ENCODE results near the gene GALNT7. TPM values are rescaled to one million over a fixed set of nuclear protein-coding genes. Genes with fewer than 3 reads are reported as not detected.
"Not testable (repeated sequence)": the region's sequence is repeated elsewhere in the genome, so short reads cannot be mapped to it uniquely, and the experiment has no call there.

Gene GALNT7, protein sequence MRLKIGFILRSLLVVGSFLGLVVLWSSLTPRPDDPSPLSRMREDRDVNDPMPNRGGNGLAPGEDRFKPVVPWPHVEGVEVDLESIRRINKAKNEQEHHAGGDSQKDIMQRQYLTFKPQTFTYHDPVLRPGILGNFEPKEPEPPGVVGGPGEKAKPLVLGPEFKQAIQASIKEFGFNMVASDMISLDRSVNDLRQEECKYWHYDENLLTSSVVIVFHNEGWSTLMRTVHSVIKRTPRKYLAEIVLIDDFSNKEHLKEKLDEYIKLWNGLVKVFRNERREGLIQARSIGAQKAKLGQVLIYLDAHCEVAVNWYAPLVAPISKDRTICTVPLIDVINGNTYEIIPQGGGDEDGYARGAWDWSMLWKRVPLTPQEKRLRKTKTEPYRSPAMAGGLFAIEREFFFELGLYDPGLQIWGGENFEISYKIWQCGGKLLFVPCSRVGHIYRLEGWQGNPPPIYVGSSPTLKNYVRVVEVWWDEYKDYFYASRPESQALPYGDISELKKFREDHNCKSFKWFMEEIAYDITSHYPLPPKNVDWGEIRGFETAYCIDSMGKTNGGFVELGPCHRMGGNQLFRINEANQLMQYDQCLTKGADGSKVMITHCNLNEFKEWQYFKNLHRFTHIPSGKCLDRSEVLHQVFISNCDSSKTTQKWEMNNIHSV
- 10 to 100 TPM; 18.3 to 19.5 TPM for total RNA-seq

DNA sequence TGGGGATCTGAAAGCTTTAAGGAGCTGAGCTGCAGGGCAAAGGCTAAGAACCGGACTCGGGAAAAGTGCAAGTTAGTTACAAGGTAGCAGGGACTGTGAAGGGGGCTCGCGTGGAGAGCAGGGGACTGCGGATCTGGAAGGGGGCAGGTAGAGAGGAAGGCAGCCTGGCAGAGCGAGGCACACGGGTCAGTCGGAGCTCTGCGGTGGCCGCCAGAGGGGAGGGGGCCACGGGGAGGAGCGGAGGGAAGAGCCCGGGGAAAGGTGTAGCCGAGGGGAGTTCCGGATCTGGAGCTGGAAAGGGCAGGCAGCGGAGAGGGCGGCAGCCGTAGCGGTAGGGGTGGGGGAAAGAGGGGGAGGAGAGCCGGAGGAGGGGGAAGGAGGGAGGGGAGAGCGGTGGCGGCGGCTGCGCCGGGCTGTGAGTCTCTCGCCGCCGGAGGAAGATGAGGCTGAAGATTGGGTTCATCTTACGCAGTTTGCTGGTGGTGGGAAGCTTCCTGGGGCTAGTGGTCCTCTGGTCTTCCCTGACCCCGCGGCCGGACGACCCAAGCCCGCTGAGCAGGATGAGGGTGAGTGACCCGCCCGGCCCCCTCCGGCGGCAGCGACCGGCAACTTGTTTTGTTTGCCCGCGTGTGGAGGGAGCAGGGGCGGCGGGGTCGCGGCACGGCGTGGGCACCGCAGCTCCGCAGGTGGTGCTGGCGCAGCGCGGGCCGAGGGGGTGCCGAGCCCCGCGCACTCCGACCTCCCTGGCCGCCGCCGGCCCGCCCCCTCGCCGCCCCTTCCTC, at the start of gene GALNT7:
Gene GALNT7 (plus strand): TSS at position 416 of the 782 bp plus-strand sequence. CDS start 25 bp downstream, at position 441.
- ChIA-PET POLR2A (interaction anchor here (0.6 to 1.3 kb wide), 4 partner anchors 15 to 201 kb away, joined by 3 to 9 read pairs (median 4); partner anchors contain the start of genes HMGB2 and SAP30), CTCF (no interaction called here)

DNA sequence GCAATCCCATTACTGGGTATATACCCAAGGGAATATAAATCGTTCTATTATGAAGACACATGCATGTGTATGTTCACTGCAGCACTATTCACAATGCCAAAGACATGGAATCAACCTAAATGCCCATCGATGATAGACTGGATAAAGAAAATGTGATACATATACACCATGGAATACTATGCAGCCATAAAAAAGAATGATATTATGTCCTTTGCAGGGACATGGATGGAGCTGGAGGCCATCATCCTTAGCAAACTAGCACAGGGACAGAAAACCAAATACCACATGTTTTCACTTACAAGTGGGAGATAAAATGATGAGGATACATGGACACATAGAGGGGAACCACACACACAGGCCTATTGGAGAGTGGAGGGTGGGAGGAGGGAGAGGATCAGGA, 49.8 kb upstream of the GALNT7 start:
- CTCF ChIA-PET, POLR2A ChIA-PET: not testable (repeated sequence)

DNA sequence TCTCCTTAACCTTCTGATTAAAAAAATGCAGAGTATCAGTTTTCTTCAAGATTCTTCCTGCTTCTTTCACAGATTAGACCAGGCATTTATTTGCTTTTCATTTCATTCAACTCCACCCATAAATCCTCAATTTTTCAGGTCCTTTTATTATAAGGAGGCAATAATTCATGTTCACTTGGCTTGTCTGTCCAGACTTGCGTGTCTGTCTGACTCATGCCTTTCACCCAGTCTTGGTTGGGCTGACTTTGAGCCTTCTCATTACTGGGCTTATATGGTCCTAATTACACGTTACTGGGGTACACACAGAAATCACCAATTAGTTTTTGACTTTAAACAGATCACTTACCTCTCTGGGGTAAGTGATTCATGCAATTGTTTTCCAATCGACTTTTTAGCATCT, 48.8 kb upstream of the GALNT7 start:
- ChIA-PET CTCF (no interaction called here), POLR2A (no interaction called here)

DNA sequence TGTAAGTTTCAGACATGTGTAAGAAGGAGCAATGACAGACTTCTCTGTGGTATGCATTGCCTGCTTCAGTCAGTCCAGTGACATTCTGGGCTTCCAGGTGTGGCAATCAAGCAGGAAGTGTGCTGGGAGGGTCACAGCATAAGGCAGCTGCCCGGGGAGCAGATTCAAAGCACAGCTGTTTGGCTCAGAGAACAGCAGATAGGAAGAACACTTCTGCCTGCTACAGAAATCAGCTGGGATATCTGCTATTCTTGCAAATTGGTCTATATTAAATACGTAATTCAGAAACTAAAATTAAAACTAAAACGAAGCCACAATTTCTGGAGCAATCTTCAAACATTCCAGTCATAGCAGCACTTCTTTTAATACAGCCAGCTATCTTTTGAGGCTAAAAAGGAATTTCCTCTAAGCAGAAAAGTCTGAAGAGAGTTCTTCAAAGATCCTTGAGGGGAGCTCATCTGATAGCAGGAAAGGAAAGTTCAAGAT, 47.5 kb upstream of the GALNT7 start:
- POLR2A ChIA-PET, result no interaction called here
- CTCF ChIA-PET, result no interaction called here

DNA sequence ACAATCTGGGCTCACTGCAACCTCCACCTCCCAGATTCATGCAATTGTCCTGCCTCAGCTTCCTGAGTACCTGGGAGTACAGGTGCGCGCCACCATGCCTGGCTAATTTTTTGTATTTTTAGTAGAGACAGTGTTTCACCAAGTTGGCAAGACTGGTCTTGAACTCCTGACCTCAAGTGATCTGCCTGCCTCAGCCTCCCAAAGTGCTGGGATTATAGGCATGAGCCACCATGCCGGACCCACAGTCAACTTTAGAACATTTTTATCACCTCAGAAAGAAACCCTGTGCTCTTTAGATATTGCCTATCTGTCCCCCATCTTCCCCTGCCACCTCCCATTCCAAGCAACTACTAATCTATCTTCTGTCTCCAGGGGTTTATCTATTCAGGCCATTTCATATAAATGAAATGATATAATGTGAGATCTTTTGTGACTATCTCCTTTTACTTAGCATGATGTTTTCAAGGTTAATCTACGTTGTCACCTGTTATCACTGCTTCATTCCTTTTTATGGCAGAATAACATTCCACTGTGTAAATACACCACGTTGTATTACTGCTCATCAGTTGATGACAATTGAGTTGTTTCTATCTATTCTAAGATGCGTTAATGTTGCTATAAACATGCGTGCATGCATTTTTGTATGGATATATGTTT, 44.3 kb upstream of the GALNT7 start:
- CTCF ChIA-PET, result no interaction called here
- POLR2A ChIA-PET, result no interaction called here

DNA sequence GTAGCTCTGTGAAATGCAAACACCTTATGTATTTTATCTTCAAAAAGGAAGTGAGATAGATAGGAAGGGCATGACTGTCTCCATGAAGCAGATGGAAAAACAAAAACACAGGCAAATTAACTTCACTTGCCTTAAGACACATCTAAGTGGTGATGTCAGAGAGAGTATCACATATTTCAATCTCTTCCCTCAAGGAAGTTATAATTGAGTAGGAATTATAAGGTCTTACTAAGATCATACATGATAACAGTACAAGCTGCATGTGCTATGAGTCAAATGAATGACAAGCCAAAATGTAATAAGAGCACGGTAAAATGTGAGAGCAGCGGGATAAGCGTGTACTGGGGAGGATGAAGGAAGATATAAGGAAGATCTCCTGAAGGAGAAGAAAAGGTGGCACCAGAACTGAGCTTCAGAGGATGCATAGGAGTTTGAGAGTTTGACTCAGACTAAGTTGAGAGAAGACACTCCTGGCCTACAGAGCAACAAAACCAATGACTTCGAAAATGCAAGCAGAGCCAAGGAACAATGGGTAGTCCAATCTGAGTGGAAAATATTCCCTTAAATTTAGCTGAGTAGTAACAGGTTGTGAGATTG, 43.3 kb upstream of the GALNT7 start:
- POLR2A ChIA-PET, result no interaction called here
- CTCF ChIA-PET, result no interaction called here

DNA sequence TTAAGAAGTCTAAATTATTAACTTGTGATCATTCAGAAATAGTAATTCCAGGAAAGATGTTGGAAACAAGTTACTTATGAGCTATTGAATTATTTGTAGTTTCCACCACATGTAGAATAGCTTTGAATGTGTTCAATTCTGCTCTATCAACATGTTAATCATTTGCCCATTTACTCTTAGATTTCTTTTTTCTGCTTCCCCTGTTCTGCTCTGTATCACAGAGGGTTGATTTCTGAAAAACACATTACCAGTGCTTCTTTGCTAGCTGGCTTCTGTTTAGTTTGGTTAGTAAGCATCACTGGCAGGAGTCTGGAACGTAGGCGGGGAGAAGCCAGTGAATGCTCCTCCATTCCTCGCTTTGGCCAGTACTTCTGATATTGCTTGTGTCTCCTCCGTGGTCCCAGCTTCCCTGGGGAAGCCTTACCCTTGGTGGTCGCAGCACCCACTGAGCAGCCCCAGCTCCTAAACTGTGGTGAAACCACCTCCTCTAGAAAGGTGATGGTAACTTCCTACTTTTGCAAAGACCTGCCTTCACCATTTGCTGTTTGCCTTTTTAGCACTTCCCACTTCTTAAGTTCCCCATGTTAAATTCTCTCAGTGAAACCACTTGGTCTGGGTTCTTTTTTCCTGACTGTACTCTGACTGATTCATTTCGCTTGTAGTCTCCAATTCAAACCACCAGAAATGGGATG, 40.3 kb upstream of the GALNT7 start:
- CTCF ChIA-PET, result no interaction called here
- POLR2A ChIA-PET, result no interaction called here

DNA sequence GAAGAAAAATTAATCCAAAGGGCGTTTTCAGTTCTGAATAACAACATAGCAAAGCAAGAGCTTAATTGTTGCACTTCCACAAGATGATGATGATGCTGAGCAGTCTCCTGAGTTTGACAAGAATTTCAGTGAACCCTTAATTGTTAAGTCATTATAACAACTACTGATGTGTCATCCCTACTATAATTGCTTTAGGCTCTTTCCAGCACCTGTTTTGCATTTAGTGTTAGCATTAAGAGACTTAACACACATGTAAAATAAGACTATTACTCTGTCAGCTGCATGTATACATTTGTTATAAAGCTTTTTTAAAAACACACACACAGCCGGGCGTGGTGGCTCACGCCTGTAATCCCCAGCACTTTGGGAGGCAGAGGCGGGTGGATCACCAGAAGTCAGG, 37.9 kb upstream of the GALNT7 start:
- ChIA-PET POLR2A (no interaction called here), CTCF (no interaction called here)

DNA sequence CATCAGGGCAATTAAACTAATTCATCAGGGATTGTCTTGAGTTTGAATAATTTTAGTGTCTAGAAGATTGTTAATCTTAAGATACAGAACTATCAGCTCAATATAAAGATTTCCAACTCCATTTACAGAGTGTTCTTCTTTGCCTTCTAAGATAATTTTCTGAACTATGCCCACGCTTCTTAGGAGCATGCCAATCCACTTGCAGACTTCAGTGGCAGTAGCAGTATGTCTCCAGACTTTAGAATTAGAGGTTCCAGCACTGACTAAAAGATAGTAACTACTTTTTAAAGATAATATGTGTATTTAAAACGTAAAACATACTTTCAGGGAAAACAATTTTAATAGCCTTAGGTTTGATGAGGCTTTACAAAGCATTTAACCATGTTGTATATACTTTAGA, 34.2 kb upstream of the GALNT7 start:
- CTCF ChIA-PET, result no interaction called here

DNA sequence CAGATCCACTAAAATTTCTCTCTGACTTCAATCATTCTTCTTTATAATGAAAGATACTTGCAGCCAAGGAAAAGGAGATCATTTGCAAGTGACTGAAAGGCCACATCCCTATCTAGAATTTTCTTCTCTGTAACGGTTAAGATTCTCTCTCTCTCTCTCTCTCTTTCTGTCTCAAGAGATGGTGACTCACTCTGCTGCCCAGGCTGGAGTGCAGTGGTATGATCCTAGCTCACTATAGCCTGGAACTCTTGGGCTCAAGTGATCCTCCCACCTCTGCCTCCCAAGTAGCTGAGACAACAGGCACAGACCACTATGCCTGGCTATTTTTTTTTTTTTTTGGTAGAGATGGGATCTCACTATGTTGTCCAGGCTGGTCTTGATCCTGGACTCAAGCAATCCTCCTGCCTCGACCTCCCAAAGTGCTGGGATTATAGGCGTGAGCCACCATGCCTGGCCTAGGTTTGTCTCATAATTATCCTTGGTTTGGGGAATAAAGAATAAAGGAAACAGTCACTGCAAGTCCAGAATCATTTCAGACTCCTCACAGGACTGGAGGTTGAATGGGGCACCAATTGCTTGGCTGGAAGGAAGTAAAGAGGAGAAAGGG, 33.3 kb upstream of the GALNT7 start:
- CTCF ChIA-PET, result no interaction called here
- POLR2A ChIA-PET, result no interaction called here

More for the DNA sequence above, 34.2 kb upstream of the GALNT7 start:
- POLR2A ChIA-PET, result no interaction called here

DNA sequence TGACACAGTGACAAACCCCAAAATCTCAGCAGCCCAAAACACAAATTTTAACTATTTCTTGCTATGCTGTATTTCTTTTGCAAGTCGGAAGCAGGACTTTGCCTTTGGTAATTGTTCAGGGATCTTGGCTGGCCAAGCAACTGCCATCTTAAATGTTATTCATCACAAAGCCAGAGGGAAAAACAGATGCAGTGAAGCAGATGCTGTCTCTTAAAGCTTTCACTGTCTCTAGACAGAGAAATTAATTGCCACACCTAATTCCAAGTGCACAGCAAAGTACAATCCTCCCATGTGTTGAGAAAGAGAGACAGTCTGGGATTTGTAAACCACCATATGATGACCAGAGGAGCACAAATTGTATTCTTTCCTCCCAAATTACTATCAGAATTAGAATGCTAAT, 30.0 kb upstream of the GALNT7 start:
- CTCF ChIA-PET, result no interaction called here
- POLR2A ChIA-PET, result no interaction called here

DNA sequence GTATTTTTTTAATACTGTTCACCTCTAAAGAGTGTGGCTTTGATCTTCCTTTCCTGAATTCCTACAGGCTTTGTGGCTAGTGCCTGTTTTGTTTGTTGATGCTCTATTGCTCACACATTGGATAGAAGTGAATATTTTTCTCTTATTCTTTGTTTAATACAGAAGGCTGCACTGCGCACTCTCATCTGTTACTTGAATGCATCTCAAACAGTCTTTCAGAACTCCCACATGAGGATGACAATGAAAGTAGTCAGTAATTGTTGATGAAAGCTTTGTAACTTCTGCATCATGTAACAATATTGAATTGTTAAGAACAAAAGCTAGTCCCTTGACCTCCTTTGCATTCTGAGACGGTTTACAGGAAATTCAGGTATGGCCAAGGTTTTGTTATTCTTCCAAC, 29.1 kb upstream of the GALNT7 start:
- CTCF ChIA-PET, result no interaction called here
- POLR2A ChIA-PET, result no interaction called here

DNA sequence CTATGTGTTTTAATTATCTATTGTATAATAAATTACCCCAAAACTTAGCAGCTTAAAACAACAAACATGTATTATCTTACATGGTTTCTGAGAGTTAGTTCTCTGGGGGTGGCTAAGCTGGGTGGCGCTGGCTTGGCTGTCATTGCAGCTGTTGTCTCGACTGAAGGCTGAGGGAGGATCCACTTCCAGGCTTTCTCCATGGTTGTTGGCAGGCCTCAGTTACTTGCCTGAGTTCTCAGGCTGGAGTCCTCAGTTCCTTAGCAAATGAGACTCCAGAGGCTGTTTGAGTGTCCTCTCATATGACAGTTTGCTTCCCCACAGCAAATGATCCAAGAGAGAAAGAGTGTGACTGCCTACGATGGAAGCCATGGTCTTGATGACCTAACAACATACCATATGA, 23.5 kb upstream of the GALNT7 start:
- CTCF ChIA-PET, result no interaction called here
- POLR2A ChIA-PET, result no interaction called here

DNA sequence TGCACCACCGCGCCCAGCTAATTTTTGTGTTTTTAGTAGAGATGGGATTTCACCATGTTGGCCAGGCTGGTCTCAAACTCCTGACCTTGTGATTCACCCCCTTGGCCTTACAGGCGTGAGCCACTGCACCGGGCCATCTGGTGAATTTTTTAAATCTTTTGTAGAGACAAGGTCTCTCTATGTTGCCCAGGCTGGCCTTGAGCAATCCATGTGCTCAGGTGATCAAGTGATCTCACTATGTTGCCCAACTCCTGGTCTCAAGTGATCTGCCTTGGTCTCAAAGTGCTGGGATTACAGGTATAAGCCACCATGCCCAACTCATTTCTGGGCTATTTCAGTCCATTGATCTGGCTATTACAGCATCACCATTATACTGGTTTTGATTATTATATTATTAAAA, 22.2 kb upstream of the GALNT7 start:
- CTCF ChIA-PET, result no interaction called here
- POLR2A ChIA-PET, result no interaction called here

DNA sequence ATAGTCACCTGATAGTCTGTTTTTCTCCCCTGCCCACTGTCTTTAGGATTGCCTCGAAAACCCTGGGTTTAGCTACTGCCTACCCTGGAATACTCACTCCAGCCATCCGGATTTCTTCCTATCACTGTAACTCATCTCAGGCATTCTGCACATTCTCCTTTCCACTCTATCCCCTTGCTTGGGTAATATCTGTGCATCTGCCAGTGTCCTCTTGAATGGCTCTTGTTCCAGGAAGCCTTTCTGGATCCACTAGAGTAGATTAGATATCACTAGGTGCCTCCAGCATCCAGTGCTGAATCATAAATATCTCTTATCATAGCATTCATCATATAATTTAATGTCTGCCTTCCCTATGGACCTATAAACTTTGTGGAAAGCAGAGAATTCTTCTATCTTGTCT, 17.1 kb upstream of the GALNT7 start:
- CTCF ChIA-PET, result no interaction called here
- POLR2A ChIA-PET, result no interaction called here

DNA sequence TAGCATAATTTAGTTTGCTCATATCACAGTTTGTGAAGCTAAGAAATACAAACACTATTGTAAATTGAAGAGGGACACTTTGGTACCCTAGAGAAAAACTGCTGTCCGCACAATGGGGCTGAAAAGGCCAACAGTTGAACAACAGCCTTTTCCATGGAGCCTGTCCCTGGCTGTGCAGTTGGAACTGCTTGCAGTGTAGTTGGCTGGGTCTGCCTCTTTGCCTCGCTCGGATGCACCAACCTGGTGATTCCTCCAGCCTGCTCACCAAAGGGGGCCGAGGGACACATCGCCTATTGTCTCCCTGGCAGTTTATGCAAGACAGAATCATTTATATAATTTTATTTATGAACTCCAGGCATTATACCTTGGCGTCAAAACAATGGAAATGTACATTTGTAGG, 16.5 kb upstream of the GALNT7 start:
- ChIA-PET CTCF (no interaction called here), POLR2A (no interaction called here)

DNA sequence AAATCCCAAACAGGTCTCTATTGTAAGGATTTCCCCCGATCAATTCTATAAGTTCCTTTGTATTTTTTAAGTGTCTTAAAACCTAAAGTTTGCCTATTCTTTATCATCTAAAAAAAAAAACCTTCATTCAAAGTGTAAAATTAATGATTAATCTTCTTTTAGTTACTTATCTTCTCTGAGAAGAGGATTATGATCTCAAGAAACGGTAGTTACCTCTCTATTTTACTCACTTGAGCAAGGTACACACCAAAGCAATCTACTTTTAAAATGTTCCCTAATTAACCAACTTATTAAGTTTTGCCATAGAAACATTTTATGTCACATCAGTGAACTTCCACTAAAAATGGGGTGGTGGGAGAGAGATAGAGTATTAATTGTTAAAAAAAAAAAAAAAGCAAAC, 15.2 kb upstream of the GALNT7 start:
- ChIA-PET CTCF (no interaction called here), POLR2A (no interaction called here)

DNA sequence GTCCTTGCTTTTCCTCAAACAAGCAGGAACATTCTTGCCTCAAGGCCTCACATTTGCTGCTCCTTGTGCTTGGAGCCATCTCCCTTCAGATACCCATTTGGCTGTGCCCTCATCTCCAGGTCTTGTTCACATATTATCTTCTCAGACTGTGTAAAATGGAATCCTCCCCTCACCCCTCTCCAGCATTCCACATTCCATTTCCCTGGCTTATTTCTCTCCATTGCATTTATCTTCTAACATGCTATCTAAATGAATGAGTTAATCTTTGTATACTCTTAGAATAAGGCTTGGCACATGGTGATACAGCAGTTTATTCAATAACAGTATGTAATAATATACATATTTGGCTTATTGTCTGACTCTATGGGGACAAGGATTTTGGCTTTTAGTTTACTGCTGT, 8.8 kb upstream of the GALNT7 start:
- ChIA-PET POLR2A (no interaction called here), CTCF (no interaction called here)

DNA sequence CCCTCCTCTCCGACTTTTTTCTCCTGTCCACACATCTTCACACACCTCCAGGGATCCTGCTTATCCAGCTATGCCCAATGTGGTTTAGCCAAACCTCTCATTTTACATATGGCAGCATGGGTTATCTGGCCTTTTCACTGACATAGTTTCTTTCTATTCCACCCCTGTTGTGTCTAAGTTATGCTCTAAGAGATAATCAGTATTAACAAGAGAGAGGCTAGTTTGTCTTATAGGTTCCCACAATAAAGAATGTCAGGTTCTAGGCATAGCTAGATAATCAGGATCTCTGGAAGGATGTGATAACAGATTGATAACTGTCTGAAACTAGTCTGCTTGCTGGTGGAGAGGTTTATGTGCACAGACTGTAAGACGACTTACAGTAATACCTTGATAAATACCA, 7.7 kb upstream of the GALNT7 start:
- ChIA-PET CTCF (no interaction called here), POLR2A (no interaction called here)

Measured in activated CD8-positive, alpha-beta memory T cell treated with anti-CD3 and anti-CD28 coated beads for 36 hours (primary cell).